Activated CD8-positive, alpha-beta memory T cell treated with anti-CD3 and anti-CD28 coated beads, Interleukin-2, amount 50 U/mL, for 1 hour (primary cell): Measurements from ENCODE around the gene CARD11.

Source experiments
- DNase-seq: peaks from one replicate; pipeline ENCODE4 v3.0.0-alpha.2; 2020; ENCODE audit errors: extremely low read depth

The CARD11 gene

GRCh38 chr7:2939193-2939885 is 104.3 kb downstream of the CARD11 start:
- no peak for DNase-seq

GRCh38 chr7:2938514-2939192 is 105.0 kb downstream of the CARD11 start:
- DNase-seq = no peak

- DNase-seq = no peak
Observed at GRCh38 chr7:2937701-2938513, 105.8 kb downstream of the CARD11 start.

GRCh38 chr7:2936891-2937580 is 106.6 kb downstream of the CARD11 start:
- DNase-seq = no peak

- no peak for DNase-seq
Observed at GRCh38 chr7:2936301-2936700, 107.4 kb downstream of the CARD11 start.

DNA sequence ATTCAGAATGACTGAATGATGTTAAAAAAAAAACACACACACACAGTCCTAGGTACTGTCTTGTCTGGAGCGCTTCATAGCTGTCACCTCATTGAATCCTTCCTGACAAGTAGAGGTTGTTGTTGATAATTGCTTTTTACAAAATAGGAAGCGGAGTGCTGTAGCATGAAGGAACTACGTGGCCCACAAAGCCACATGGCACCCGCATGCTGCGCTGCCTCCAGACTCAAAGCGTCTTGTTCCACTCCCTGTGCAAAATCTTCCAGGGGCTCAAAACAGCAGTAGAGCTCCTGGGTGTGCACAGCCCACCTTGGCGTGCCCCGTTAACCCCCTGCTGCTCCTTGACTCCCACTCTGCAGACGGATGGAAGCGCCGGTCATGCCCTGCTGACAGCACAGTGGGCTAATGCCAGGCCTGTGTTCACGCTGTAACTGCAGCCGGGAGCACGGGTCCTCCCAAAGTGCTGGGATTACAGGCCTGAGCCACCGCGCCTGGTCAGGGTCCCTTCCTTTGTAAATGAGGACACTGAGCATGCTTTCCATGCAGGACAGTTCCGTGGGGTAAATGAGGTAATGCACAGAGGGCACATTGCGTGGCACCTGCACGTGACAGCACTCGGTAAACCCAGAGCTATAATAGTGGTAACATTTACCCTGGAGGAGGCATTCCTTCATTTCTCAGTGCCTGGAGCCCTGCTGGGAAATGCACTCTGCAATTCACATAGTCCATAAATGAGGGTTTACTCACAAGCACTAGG is 108.5 kb downstream of the CARD11 start:
- no peak for DNase-seq

DNA sequence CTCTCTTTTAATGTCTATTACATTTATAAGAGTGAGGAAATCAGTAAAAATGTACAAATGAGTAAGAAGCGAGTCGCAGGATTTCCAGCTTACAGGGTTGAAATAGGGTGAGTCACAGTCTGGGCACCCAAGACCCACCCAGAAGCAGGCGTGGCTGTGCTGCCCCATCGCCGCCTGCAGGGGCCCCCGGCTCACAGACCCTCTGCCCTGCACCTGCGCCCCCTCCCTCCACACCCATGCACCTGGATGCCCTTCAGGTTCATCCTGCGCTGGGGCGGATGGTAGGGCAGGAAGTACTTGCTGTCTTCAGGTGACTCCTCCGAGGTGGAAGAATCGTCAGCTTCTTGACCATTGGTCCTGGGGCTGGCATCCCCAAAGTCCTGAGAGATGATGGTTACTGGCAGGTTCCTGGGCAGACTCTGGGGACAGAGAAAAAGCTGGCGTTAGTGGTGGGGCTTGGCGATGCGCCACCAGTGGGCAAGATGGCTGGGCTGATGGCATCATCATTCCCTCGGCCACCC is 109.4 kb downstream of the CARD11 start:
- no peak for DNase-seq

DNA sequence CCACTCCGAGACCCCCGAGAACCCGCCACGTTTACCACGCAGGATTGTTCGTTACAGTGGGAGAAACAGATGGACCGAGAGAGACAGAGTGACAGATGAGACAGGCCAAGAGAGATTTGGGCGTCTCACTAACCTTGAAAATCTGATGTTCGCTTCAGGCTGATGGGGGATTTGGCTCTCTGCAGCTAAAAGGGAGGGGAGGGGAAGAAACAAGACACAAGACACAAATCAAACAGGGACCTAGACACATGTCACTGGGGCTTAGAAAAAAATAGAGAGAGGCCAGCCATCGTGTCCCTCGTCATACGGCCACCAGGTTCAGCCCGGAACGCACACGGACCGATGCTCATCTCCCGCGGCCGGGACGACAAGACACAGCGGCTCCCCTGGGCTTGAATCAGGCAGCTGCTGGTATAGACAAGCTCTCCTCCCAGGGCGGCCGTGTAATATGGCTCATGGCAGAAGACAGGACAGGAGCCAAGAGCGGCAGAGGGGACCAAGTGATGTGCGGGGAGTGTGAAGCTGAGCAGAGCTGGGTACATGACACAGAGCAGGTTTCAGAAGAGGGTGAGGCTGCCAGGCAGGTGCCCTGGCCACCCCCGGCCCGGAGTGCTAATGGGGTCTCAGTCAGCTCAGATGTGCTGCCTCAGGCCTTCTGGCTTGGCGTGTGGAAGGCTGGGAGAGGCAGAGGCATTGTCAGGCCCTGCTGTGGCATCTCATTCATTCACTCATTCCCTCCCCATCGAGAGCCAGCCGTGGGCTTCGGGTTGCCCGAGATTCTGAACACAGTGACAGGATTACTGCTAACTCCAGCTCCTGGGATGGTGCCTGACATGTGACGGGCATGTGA is 111.0 kb downstream of the CARD11 start:
- DNase-seq = no peak

DNA sequence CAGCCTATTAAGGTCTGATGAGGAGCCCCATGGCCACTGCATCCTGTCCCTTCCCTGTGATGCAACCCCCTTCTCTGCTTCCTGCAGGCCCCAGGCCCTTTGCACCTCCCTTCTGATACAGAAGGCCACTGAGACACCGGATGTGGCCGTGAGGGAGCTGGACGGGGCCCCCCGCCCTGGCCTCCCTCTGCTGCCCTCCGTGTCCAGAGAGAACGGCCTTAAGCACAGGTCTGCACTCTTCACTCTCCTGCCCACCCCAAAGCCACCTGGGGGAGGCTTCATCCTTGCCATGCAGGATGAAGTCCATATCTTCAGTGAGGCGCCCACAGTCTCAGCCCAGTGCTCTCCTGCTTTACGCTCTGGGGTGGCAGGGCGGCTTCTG is 112.6 kb downstream of the CARD11 start:
- no peak for DNase-seq

- DNase-seq = no peak
Observed at GRCh38 chr7:2930310-2931033, 113.2 kb downstream of the CARD11 start.

GRCh38 chr7:2929321-2930201 is 114.1 kb downstream of the CARD11 start:
- DNase-seq = no peak

DNA sequence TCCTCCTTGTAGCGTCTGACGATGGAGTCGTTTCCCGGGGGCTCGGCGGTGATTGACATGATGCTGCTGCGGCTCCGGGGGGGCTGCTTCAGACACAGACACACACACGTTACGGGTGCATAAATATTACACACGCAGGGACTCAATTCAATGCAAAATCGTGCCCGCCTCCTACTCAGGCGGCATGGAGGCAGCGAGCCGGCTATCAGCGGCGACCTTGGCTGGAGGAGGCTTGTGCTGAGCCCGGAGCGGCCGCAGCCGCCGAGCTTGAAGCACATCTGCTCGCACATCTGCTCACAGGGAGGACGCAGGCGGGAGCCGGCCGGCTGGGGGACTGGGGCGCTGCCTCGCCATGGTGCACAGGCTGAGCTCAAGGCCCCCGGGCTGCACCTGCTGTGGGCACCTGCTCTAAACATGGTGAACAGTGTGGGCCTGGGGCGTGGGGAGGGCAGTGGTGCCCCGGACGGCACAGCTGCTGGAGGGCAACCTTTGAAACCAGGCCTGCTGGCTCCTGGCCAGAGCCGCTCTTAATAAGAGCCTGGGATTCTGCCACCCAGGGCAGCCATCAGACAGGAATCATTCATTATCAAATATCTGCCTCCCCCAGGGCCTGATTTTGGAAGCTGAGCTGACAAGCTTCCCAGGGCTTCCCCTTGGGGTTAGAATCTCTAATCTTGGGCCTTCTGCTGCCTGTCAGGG is 114.9 kb downstream of the CARD11 start:
- no peak for DNase-seq

DNA sequence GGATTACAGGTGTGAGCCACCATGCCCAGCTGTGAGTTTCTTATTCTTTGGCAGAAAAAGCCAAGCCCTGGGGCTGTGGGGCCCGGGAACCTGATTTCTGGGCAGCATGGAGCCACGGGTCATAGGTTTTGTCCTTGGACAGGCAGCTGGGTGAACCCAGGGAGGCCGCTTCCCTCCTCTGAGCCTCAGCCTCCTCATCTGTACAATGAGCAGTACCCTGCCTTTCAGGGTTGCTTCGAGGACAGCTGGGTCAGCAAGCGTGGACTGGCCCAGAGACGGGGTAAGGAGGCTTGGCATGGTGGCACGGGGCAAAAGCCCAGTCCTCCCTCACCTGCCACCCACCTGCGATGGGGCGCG is 115.4 kb downstream of the CARD11 start:
- DNase-seq = no peak

GRCh38 chr7:2927592-2927991 is 116.1 kb downstream of the CARD11 start:
- DNase-seq = no peak

DNA sequence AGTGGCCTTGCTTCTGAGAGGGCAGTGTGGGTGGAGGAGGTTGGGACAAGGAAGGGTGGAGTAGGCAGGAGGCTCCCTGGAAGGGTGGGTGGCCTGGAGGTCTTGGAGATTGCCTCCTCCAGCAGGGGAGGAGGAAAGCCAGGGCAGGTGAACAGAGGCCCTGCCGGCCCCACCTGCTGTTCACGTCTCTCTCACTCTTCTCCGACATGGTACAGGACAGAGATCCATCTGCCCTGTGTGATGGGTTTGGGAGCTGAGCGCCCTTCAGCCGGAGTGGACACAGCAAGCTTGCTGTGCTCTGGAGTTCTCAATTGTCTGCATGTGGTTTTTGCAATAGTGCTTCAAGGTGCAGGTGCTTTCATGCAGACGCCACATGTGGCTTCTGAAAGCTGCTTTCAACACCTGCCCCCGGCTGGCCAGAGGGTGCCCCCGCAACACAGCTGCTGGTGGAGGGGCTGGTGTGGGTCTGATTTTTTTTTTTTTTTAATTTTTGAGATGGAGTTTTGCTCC is 116.7 kb downstream of the CARD11 start:
- no peak for DNase-seq

GRCh38 chr7:2926120-2926895 is 117.4 kb downstream of the CARD11 start:
- no peak for DNase-seq
